Osteocyte (in vitro differentiated cells): ENCODE measurements around the gene TPCN2. TPM values are rescaled to one million over a fixed set of nuclear protein-coding genes. Genes with fewer than 3 reads are reported as not detected.

Source experiments
- DNase-seq: peaks from one replicate; pipeline ENCODE4 v3.0.0; 2021; ENCODE audit warnings: mixed read lengths; ENCODE audit not compliant: unreplicated experiment; ENCODE audit errors: extremely low spot score
- H3K27ac Mint-ChIP-seq: one replicate; pipeline ENCODE4 v1.8.0; 2021; ENCODE audit warnings: mild to moderate bottlenecking, mixed read lengths; ENCODE audit not compliant: unreplicated experiment
- H3K27me3 Mint-ChIP-seq: one replicate; pipeline ENCODE4 v1.8.0; 2021; ENCODE audit warnings: mixed read lengths; ENCODE audit not compliant: unreplicated experiment
- H3K36me3 Mint-ChIP-seq: one replicate; pipeline ENCODE4 v1.8.0; 2021; ENCODE audit warnings: mixed read lengths; ENCODE audit not compliant: unreplicated experiment
- H3K4me1 Mint-ChIP-seq: one replicate; pipeline ENCODE4 v1.8.0; 2021; ENCODE audit warnings: mixed read lengths; ENCODE audit not compliant: unreplicated experiment
- H3K4me3 Mint-ChIP-seq: one replicate; pipeline ENCODE4 v1.8.0; 2021; ENCODE audit warnings: mild to moderate bottlenecking, moderate library complexity, mixed read lengths; ENCODE audit not compliant: unreplicated experiment
- H3K9me3 Mint-ChIP-seq: one replicate; pipeline ENCODE4 v1.8.0; 2021; ENCODE audit warnings: mixed read lengths; ENCODE audit not compliant: unreplicated experiment
- total RNA-seq: library from RNA; stranded (reverse); gene quantifications from 2 replicates; pipeline ENCODE4 v1.2.1, GENCODE V29; 2021
- TF ChIP-seq, protein P1 (sequence below): fragments of 200-600 bp; sonication (generic); IDR thresholded peaks from 2 replicates; pipeline ENCODE4 v1.5.0; 2021; ENCODE audit warnings: antibody characterized with exemption, mild to moderate bottlenecking, moderate library complexity

TPCN2 gene
- total RNA-seq, 1 donor from 2014 or later: 22.4 TPM

- Mint-ChIP-seq H3K4me3 (no peak overlapping the region), H3K27me3 (no peaks in the 10 kb centered on the region), H3K9me3 (peaks cover 3% of the 10 kb centered on the region), H3K27ac (no peak overlapping the region), H3K4me1 (peaks cover 30% of the 10 kb centered on the region), H3K36me3 (no peaks in the 10 kb centered on the region)
- no peak for DNase-seq
- TF ChIP-seq, protein P1, sequence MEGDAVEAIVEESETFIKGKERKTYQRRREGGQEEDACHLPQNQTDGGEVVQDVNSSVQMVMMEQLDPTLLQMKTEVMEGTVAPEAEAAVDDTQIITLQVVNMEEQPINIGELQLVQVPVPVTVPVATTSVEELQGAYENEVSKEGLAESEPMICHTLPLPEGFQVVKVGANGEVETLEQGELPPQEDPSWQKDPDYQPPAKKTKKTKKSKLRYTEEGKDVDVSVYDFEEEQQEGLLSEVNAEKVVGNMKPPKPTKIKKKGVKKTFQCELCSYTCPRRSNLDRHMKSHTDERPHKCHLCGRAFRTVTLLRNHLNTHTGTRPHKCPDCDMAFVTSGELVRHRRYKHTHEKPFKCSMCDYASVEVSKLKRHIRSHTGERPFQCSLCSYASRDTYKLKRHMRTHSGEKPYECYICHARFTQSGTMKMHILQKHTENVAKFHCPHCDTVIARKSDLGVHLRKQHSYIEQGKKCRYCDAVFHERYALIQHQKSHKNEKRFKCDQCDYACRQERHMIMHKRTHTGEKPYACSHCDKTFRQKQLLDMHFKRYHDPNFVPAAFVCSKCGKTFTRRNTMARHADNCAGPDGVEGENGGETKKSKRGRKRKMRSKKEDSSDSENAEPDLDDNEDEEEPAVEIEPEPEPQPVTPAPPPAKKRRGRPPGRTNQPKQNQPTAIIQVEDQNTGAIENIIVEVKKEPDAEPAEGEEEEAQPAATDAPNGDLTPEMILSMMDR: no peak
These were observed 71.6 kb downstream of the TPCN2 start for GRCh38 chr11:69120096-69120875.

DNA sequence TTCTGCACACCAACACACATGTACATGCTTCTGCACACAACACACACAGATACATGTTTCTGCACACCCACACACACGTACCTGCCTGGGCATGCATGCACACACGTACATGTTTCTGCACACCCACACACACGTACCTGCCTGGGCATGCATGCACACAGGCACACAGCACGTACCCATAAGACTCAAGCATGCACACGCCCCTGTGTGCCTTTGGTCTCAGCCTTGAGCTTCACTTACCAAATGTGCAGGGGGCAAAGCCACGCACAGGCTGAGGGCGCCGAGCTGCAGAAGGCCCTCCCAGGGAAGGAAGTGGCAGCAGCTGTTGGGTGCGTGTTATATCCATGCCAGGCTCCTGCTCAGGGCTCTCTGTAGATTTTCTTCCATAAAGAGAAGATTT is 72.3 kb downstream of the TPCN2 start:
- Mint-ChIP-seq H3K36me3 (no peaks in the 10 kb centered on the region), H3K9me3 (peaks cover 3% of the 10 kb centered on the region), H3K4me3 (no peak overlapping the region), H3K27me3 (no peaks in the 10 kb centered on the region), H3K27ac (no peak overlapping the region), H3K4me1 (peaks cover 30% of the 10 kb centered on the region)
- DNase-seq: no peak
- TF ChIP-seq, protein P1: no peak

DNA sequence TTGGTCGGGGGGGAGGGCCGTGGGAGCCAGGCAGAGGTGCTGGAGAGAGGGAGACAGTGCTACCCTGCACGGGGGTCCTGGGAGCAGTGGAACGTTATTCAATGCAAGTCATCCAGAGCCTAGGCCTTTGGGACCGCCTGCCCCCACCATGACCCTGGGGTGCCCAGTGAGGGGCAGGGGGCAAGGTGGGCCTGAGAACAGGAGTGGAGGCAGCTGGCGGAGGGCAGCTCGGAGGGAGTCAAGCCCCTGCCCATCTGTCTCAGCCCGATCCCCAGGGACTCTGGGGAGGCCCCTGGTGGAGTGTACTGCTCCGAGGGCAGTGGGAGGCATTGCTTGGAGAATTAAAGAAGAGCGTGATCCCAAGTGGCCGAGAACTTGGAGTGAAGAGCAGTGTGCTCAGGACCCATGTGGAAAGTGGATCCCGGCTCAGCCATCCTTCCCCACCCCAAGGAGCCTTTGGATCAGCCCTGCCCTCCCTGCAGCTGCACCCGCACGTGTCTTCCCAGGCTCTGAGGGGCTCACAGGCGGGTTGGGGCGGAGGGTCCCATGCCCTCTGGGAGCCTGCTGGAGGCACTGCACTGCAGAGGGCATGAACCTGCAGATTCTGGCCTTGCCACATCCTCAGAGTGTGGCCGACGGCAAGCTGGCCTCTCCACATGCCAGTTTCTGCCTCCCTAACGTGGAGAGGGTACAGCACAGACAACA is 73.0 kb downstream of the TPCN2 start:
- Mint-ChIP-seq H3K27ac (no peak overlapping the region), H3K36me3 (no peaks in the 10 kb centered on the region), H3K27me3 (no peaks in the 10 kb centered on the region), H3K9me3 (peaks cover 3% of the 10 kb centered on the region), H3K4me1 (peaks cover 30% of the 10 kb centered on the region), H3K4me3 (no peak overlapping the region)
- TF ChIP-seq, protein P1: no peak
- DNase-seq: no peak

DNA sequence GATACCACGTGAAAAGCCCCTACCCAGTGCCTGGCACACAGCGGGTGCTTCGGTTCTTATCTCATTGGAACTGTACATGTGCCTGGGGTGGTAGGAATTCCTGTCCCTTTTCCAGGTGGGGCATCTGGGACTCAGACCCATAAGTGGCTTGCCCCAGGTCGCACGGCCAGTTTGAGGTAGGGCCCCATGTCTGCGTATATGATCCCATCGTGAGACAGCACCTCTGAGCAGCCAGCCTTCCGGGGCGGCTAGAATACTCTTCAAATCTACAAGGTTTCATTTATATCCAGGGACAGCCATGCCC is 73.5 kb downstream of the TPCN2 start:
- DNase-seq: no peak
- H3K4me3 Mint-ChIP-seq: no peak overlapping the region
- TF ChIP-seq, protein P1: no peak
- H3K27ac Mint-ChIP-seq: no peak overlapping the region
- H3K9me3 Mint-ChIP-seq: peaks cover 3% of the 10 kb centered on the region
- H3K36me3 Mint-ChIP-seq: no peaks in the 10 kb centered on the region
- no peaks in the 10 kb centered on the region for H3K27me3 Mint-ChIP-seq
- H3K4me1 Mint-ChIP-seq: peaks cover 30% of the 10 kb centered on the region

DNA sequence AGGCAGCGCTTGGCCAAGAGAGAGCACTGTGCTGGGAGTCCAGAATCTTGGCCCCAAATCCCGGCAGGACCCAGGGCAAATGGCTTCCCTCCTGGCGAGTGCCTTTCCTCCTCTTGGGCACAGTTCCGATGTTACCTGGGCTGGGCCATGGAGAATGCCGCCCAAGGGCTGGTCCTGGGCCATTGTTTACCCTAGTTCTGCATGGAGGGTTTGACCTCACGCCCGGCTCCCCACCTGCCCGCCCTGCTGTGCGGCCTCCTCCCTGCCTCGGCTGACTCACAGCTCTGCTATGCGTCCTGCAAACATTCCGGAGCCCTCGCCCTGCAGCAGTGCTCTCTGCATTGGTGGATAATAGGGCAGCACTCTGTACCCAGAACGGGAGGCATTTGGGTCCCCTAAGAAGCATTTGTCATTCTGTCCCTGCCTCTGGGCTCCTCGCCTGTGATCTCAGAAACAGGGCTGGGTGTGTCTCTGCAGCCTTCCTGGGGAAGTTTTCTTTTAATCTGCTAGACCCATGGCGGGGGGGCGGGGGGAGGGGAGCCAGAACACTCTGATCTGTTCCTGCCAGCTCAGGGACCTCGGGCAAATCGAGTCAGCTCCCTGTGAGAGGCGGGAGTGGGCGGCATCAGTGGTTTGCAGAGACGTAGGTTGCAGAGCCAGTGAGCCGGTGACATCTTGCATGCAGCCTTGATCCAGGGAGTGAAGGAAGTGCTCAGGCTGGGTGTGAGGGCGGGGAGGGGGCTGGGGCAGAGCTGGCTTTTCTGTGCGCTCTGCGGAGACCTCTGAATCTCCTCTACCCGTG is 74.1 kb downstream of the TPCN2 start:
- H3K27me3 Mint-ChIP-seq: no peaks in the 10 kb centered on the region
- H3K27ac Mint-ChIP-seq: peak overlapping the region; percentile 38
- H3K36me3 Mint-ChIP-seq: no peaks in the 10 kb centered on the region
- H3K9me3 Mint-ChIP-seq: peaks cover 3% of the 10 kb centered on the region
- peaks cover 30% of the 10 kb centered on the region for H3K4me1 Mint-ChIP-seq
- no peak for DNase-seq
- TF ChIP-seq, protein P1: no peak
- no peak overlapping the region for H3K4me3 Mint-ChIP-seq
